HuH-7 (cell line): ENCODE results near the gene NNMT.

ENCODE experiments used
- DNase-seq: peaks from one replicate; pipeline ENCODE4 v3.0.0; 2011; ENCODE audit warnings: low spot score

Gene NNMT

DNA sequence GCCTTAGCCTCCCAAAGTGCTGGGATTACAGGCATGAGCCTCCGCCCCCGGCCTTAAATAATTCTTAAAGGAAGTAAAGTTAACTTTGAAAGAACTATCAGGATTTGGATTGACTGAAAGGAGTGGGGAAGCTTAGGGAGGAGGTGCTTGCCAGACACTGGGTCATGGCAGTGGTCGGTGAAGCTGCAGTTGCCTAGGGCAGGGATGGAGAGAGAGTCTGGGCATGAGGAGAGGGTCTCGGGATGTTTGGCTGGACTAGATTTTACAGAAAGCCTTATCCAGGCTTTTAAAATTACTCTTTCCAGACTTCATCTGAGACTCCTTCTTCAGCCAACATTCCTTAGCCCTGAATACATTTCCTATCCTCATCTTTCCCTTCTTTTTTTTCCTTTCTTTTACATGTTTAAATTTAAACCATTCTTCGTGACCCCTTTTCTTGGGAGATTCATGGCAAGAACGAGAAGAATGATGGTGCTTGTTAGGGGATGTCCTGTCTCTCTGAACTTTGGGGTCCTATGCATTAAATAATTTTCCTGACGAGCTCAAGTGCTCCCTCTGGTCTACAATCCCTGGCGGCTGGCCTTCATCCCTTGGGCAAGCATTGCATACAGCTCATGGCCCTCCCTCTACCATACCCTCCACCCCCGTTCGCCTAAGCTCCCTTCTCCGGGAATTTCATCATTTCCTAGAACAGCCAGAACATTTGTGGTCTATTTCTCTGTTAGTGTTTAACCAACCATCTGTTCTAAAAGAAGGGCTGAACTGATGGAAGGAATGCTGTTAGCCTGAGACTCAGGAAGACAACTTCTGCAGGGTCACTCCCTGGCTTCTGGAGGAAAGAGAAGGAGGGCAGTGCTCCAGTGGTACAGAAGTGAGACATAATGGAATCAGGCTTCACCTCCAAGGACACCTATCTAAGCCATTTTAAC lies at the start of gene NNMT:
TSS of gene NNMT (plus strand) at position 724 of the 929 bp plus-strand sequence. CDS start at position 882, 158 bp downstream.
- DNase-seq = no peak

DNA sequence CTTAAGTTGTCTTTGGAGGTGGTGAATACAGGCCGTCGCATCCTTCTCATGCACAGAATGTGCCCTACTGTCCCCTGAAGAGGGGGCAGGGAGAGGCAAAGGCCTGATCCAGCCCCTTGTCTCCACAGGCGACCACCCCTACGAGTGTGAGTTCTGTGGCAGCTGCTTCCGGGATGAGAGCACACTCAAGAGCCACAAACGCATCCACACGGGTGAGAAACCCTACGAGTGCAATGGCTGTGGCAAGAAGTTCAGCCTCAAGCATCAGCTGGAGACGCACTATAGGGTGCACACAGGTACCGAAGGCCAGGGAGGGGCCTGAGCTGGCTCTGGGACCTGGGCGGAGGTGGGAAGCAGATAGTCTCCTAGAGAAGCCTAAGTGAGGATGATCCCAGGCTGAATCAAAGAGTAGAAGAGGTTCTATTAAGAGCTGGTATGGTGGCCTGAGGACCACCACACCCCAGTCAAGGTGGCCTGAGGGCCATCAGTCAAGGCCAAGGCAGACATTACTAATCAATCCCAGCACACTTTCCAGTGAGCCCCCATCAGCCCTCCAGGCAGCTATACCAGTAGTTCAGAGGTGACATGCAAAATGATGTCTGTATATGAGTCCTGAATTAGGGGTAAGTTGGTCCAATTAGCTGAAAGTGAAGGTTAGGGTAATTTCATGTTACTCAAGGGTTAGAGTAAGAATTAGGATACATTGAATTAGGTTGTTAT lies 49.0 kb upstream of the NNMT start:
- DNase-seq = no peak

DNA sequence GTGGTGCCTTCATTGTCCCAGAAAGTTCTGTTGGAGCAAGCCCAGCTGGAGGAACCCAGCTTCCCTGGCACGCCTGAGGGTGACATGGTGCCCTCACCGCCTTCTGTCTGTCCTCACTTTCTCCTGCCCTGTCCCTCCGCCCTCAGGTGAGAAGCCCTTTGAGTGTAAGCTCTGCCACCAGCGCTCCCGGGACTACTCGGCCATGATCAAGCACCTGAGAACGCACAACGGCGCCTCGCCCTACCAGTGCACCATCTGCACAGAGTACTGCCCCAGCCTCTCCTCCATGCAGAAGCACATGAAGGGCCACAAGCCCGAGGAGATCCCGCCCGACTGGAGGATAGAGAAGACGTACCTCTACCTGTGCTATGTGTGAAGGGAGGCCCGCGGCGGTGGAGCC lies 46.0 kb upstream of the NNMT start:
- no peak for DNase-seq

DNA sequence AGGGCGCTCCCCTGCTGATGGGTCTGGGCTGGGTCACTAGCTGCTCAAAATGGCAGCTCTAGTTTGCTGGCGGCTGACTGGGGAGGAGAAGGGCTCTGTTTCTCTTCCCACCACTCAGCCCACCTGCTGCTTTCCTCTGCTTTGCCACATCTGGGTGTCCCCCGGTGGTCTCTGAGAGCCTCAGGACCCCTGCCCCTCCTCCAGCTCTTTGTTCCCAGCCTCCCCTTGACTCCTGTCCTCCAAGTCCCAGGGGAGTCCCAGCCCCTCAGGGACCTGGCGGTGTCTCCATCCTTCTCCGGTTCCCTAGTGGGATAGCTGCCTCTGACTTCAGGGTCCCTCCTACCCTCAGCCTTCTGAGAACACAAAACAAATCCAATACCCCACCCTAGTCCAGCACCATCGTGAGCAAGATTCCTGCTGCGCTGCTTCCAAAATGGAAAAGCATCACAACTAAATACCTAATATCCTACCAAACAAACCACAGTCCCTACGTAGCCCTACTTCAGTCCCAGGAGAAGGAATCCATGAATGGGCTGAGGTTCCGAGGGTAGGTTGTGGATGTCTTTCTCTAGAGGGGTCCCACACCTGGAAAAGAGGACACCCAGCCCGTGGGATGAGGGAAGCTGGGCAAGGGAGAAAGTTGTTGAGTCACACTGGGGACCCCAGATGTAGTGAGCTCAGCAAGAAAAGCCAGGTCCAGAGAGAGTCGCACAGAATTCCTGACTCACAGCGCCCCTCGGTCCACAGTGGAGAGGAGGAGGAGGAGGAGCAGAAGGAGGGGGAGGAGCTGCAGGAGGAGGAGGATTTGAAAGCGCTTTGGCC lies 45.0 kb upstream of the NNMT start:
- DNase-seq = no peak

DNA sequence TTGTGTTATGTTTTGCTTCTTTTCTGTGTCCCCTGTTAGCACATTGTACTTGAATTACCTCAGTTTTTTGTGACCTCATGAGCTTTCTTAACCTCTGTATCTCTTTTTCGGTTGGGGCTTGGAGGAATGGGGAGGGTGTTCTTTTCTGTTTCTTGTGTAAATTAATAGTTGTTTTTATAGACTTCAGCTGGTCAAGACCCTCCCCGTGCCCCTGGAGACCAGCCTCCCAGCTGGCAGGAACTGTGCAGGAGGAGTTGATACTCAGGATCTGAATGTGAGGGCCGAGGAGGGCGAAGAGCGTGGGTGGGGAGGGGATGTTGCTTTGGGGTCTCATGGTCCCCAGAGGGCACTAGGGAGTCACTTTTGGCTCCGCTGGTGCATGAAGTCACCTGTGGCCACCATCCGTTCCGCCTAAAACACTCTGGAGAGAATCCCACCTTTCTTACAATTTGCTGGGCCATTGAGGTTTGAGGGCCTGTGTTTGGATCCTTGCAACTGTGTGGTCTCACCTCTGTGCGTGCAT lies 44.3 kb upstream of the NNMT start:
- DNase-seq = no peak

DNA sequence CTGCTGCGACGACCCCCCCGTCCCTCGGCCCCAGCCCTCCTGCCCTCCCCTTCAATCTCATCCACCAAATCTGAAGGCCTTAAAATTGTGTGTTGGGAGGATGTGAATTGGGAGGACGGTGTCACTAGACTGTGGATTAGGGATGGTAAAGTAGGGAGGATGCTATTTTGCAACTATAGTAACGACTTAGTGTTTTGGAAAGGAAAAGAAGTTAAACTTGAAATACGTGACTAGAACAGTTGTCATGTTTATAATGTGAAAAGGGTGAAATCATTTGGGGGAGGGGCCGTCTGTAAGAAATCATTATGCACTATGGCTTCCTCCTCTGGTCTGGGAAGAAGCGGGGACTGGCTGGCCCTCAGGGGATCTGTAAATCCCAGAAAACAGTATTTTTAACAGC lies 43.4 kb upstream of the NNMT start:
- DNase-seq = no peak

DNA sequence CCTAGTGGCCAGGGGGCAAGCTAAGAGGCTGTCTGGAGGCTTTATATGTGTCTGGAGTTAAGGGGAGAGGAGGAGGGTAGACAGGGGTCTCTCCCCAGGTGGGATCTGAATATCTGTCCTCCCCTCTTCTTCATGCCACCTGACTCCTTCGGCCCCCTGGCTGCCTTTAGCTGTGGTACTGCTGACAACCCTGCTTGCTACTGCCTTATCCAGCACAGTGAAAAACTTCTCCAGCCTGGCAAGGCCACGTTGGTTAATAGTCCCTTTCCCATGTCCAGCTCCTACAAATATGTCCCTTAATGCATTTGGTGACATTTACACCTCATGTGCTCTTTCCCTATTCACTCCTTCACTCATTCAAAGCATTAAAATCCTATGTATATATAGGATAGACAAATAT lies 42.4 kb upstream of the NNMT start:
- no peak for DNase-seq

DNA sequence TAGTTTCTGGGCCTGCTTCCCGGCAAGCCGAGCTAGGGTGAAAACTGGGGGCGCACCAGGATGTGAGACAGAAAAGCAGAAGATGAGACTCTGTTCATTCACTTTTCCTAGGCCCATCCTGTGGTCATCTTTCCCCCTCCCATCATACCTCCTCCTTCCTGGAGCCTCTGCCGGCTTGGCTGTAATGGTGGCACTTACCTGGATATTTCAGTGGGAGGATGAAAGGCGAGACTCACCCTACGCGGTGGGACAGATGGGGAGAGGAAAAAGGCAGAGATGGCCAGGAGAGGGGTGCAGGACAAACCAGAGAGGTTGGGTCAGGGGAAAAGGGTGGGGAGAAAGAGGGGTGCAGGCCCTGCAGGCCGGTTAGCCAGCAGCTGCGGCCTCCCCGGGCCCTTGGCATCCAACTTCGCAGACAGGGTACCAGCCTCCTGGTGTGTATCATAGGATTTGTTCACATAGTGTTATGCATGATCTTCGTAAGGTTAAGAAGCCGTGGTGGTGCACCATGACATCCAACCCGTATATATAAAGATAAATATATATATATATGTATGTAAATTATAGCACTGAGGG lies 41.5 kb upstream of the NNMT start:
- DNase-seq = no peak

DNA sequence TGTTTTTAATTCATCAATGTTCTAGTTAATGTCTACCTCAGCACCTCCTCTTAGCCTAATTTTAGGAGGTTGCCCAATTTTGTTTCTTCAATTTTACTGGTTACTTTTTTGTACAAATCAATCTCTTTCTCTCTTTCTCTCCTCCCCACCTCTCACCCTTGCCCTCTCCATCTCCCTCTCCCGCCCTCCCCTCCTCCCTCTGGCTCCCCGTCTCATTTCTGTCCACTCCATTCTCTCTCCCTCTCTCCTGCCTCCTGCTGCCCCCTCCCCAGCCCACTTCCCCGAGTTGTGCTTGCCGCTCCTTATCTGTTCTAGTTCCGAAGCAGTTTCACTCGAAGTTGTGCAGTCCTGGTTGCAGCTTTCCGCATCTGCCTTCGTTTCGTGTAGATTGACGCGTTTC lies 40.9 kb upstream of the NNMT start:
- no peak for DNase-seq

DNA sequence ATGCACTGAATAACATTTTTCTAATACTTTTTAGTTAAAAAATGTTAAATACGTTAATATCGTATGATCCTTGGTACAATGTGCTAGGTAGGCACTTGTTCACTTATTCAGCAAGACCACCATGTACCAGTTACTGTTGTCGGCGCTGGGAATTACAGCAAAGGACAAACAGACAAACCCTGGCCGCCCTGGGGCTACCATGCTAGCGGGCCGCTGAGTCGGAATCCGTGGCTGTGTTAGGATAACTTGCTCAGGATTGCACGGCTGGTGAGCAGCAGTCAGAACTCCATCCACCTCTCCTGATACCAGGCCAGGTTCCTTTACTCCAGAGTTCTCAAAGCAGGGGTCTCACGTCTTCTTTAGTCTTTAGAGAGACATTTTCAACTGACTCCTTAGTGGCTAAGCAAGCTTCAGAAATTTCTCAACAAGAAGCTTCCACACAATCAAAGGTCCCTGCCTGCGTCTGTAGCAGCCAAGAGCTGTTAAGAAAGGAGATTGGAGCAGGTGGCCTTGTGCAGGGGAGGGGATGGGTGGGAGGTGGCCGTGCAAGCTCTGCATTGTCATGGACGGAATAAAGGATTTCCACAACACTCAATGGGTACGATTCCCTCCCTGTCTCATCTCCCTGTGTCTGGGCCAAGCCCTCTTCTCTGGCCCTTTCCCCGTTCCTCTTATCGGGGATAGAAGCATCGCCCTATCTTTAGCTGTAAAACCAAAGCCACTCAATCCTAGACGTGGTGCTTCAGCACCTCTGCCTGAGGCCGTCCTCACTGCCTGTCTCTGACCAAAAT lies 39.8 kb upstream of the NNMT start:
- DNase-seq = no peak

DNA sequence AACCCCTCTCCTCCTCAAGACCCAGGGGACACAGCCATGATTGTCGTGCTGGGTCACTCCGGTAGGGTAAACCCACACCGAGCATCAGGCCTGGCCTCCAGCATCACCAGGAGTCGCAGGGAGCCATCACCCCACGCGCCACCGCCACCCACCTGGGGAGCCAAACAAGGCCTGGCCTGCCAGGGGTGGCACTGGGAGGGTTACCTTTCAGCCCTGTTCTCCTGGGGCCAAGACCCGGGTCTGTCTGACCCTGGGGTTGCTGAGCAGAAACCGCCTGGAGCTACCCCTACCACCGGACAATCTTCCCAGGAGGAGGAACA lies 39.3 kb upstream of the NNMT start:
- DNase-seq = no peak

DNA sequence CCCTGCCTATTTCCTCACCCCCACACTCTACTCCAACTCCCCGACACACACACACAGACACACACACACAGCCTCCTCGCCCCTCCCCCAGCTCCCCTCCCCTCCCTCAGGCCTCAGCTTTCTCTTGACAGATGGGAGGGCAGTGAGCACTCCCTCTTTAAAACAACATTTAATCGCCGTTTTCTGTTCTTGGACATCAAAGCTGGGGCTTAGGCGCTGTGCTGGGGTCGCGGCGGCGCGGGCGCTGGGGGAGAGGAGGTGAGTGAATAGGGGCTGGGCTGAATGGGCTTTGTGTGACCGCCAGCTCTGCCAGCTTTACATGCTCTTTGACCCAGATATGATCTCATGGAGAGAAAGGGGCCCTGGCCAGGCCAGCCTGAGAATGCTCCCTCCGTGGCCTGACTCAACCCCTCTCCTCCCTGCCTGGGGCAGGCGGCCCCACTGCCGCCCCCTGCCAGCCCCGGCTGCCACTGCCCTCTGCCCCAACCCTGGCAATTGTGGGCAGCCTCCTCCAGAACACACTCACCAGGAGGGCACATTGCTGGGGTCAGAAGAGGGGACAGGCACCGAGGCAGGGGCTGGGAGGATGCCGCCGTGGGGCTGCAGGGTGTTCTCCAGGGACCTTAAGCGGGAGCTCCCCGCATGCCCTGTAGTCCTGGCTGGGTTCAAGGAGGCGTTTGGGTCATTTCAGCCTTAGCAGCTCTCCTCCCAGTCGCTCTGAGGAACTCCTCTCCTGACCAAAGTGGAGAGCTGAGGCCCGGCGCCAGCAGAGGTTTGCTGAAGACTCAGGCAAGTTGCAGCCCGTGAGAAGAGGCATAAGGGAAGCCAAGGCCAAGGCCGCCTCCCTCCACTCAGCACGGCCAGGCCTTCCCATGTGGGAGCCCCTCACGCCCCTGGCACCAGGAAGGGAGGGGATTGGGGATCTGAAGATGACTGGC lies 38.3 kb upstream of the NNMT start:
- DNase-seq = peak; percentile 83

DNA sequence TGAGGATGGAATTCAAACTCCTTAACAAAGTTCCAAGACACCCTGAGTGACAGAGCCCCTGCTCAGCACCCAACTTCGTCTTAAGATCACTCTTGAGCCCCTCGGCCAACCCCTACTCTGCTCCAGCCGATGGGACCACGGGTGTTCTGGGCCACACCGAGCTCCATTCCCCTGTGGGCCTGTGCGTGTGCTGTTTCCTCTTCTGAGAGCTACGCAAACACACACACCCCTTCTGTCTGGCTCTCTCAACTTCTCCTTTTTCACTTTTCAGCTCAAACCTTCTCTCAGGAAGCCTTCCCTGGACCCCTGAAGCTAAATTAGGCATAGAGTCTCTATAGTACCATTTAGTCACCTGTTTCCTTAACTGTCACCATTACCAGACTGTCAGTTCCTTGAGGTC lies 37.5 kb upstream of the NNMT start:
- no peak for DNase-seq

DNA sequence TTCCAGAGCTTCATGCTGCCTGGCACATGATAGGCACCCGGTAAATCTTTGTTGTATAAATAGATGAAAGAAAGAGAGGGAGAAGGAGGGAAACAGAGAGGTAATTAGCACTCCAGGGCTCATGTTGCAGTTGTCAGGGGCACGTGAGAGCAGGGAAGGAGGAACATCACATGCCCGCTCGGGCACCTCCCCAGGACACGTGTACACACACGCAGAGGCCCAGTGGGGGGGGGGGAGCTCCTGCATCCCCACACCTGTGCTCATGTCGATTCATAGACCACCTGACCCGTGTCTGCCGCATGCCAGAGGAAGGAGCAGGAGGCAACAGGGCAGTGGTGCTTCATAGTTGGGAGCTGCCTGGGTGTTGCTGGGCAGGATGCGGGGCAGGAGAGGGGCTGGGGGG lies 37.1 kb upstream of the NNMT start:
- no peak for DNase-seq

DNA sequence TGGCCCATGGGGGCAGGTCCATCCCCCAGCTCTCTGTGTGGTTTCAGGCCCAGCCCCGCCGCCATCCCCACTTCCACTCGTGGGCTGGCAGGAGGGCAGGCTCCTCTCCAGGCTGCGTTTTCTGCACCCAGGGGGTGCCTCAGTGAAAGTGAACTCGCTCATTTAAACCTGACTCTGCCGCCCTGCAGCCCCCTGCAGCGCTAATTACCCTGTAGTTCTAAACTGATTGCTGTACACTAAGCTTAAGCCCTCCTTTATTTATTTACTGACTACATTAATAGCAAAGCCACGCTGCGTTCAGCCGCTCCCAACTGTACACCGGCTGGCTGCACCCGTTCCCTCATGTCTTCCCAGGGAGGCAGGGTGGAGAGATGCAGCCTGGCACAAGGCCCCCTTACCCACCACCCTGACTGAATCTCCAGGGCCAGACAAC lies 36.6 kb upstream of the NNMT start:
- DNase-seq = no peak

DNA sequence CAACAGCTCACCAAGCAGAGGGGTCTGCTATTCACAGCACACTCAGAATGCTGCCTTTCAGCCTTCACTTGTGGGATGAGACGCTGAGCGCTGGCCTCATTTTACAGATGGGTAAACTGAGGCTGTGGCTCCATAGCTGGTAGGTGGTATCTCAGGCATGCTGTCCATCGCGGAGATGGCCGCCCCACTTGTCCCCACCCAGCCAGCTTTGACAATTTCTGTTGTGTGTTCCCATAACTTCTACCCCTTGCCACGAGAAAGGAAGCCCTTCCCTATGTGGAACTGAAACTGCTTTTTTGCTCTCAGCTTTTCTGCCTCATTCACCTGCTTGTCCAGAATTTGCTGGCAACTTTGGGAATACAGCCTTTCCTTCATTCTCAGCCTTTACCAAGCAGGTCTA lies 36.1 kb upstream of the NNMT start:
- DNase-seq = no peak

DNA sequence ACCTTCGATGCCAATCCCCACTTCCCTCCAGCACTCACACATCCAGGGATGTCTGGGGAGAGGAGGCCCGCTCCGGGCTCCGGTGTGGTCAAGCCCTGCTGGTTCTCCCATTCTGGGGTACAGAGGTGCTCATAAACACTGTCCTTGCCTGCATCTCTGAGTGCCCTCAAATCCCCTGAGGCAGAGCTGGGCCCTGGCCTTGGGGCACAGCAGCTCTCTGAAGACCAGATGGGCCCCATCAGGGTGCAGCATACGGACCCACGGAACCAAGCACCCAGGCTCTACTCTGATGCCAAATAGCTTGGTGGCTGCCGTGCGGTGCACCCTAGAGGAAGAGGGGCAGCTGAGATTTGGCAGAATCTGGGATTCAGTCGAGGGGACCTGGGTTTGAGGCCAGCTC lies 35.7 kb upstream of the NNMT start:
- DNase-seq = no peak

DNA sequence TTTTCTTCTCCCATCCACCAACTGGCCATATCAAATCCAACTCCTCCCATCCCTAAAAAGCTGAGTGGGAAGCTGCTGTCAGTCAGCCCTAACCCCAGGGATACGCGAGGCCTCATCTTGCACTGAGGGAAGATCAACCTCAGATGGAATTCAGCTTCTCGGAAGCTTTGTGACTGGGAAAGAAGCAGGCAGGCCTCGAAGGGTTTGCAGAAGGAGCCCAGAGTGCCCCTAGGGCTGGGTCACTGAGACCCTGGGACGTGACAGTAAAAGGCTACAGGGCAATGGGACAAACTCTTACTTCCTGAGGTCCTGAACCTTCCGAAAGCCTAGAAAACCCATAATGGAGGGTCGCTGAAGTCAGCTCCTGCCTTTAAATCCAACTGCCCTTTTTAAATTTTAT lies 34.4 kb upstream of the NNMT start:
- DNase-seq = no peak

DNA sequence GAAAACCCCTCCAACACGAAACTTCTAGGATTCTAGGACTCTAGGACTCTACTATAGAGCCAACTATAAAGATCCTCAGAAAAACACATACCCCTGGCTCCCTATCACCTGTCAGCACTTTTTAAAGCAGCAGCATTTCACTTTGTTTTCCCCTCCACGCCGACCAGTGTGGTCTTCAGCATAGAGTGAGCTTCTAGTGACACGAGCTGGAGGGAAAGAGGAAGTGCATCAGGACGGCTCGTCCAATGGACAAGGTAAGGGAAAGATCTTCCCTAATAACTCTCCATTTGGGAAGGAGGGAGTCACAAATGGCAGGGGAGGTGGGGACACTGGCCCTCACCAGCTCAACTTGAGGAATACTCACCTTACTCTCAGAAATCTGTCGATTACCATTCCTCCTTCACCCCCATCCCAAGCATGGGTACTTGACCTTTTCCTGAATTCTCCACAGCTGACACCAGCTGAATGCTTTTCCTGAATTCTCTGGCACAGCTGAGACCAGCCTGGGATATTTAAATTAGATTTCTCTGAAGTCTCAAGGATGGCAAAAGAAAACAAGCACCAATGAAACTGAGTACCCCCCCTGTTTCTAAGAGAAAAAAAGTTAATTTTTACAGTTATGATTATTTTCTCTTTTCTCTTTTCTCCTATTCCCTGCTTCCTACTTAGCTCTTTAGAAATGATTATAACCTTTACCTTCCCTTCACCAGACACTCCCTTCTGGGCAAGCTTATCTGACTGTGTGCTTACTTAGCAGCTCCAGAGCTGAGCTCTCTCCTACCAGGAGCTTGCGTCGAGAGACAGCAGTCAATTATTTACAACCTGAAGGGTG lies 33.3 kb upstream of the NNMT start:
- DNase-seq = peak; percentile 65
